A549 (cell line): ENCODE measurements around the gene MOB2.

ENCODE experiments used
- CEBPB ChIP-seq, 2 experiments: fragments of >200 bp in 1 of 2; sonication (Bioruptor Twin) in 1 of 2; formaldehyde crosslinking in 1 of 2; IDR thresholded peaks; 2 replicates each; pipeline ENCODE4 v1.6.1; 2012 to 2016
- CTCF ChIP-seq: fragments of >200 bp; sonication (Bioruptor Twin); formaldehyde crosslinking; IDR thresholded peaks from 3 replicates; pipeline ENCODE4 v1.5.1; 2016
- EHMT2 ChIP-seq: fragments of 200-600 bp; sonication (generic); IDR thresholded peaks from 2 replicates; pipeline ENCODE4 v1.6.1; 2016; ENCODE audit warnings: antibody characterized with exemption, low read depth, mild to moderate bottlenecking, moderate library complexity
- GATA3 ChIP-seq: IDR thresholded peaks from 2 replicates; pipeline ENCODE4 v1.6.1; 2012; ENCODE audit warnings: borderline replicate concordance
- POLR2A ChIP-seq: IDR thresholded peaks from 2 replicates; pipeline ENCODE4 v1.6.1; 2012; ENCODE audit warnings: mild to moderate bottlenecking, low read length
- RFX5 ChIP-seq: fragments of 450-650 bp; IDR thresholded peaks from 2 replicates; pipeline ENCODE4 v1.7.1; 2014; ENCODE audit warnings: antibody characterized with exemption, mild to moderate bottlenecking, moderate library complexity
- SREBF2 ChIP-seq: fragments of 450-650 bp; IDR thresholded peaks from 2 replicates; pipeline ENCODE4 v1.6.1; 2014; ENCODE audit warnings: mild to moderate bottlenecking, moderate library complexity
- TF ChIP-seq, protein P1 (sequence below): IDR thresholded peaks from 2 replicates; pipeline ENCODE4 v1.6.1; 2012

- TF ChIP-seq CTCF (no peak), POLR2A (no peak), EHMT2 (no peak), RFX5 (no peak), CEBPB (IDR thresholded peaks at IDR 0.05) (no peak), GATA3 (no peak), SREBF2 (no peak)
- TF ChIP-seq, protein P1, sequence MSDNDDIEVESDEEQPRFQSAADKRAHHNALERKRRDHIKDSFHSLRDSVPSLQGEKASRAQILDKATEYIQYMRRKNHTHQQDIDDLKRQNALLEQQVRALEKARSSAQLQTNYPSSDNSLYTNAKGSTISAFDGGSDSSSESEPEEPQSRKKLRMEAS: no peak
These were observed 6.9 kb downstream of the MOB2 start for GRCh38 chr11:1479678-1480118.
